WI38 (cell line): ENCODE results near the gene OVAAL.
"Not testable (repeated sequence)": the region's sequence is repeated elsewhere in the genome, so short reads cannot be mapped to it uniquely, and the experiment has no call there.

Experiments
- H3K4me3 ChIP-seq: 2 replicates; pipeline ENCODE4 v1.5.1; 2011; ENCODE audit warnings: low read depth, mild to moderate bottlenecking, control low read depth, low read length
- CTCF ChIP-seq: IDR thresholded peaks from 2 replicates; pipeline ENCODE4 v1.5.1; 2012; ENCODE audit warnings: low read depth, mild to moderate bottlenecking, control low read depth, low read length

The OVAAL gene

GRCh38 chr1:180540697-180541594 lies 17.8 kb upstream of the OVAAL start:
- no peak for TF ChIP-seq CTCF
- H3K4me3 ChIP-seq, result no peak overlapping the region

- no peak overlapping the region for H3K4me3 ChIP-seq
- TF ChIP-seq CTCF, result no peak
These were observed 16.5 kb upstream of the OVAAL start for GRCh38 chr1:180542113-180542837.

- no peak for TF ChIP-seq CTCF
- no peak overlapping the region for H3K4me3 ChIP-seq
These were observed 16.0 kb upstream of the OVAAL start for GRCh38 chr1:180542838-180543145.

- TF ChIP-seq CTCF, result no peak
- H3K4me3 ChIP-seq, result no peak overlapping the region
These were observed 14.7 kb upstream of the OVAAL start for GRCh38 chr1:180544050-180544449.

GRCh38 chr1:180545991-180546390 lies 12.8 kb upstream of the OVAAL start:
- no peak for TF ChIP-seq CTCF
- H3K4me3 ChIP-seq, result no peak overlapping the region

- no peak overlapping the region for H3K4me3 ChIP-seq
- no peak for TF ChIP-seq CTCF
These were observed 10.0 kb upstream of the OVAAL start for GRCh38 chr1:180548686-180549317.

GRCh38 chr1:180549770-180550169 lies 9.0 kb upstream of the OVAAL start:
- H3K4me3 ChIP-seq, result not testable (repeated sequence)
